ENCODE data around the gene CHIT1.
A peak's percentile ranks its signal among the peaks of the same experiment; 100 is the strongest.

Gene CHIT1

DNA sequence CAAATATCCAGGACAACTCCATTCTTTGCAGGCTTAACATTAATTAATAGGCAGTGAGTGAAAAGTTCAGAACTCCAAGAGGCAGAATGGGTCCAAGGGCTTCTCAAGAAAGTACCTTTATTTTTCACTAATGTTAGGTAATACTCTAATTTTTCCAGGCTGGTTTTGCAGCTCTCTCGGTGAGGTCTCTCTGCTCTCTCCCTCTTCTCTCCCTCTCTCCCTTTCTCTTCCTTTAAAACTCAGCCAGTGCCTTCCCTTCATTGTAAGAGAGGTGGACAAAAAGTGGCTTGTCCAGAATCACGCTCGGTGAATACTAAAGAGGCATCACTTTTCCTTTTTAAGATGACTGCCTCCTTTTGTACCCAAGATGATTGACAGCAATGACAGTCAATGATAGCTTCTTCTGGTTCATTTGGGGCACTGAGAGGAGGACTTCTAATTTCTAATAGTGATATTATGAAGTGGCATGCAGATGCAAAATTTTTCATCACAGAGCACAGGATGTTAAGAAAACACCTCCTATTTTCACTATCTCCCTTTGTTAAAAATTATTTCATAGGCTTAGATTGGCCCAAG, 41.7 kb downstream of the CHIT1 start:
- DNase-seq (ENCODE audit: low read depth) = no peak

DNA sequence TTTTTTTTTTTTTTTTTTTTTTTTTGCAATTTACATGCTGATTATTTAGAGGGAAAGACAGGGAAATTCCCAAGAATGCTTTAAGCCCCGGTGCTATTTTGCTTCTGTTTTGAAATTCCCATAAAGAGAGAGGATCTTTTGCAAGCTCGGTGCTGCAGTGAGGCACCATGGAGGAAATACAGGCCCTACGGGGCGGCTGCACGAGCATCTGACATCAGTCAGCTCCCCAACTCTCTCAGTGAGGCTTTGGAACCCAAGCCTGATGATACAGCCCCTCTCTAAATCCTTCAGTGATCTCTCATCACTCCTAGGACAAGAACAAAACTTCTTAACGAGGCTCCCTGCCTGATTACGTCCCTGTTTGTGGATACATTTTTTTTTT, 42.2 kb downstream of the CHIT1 start:
- DNase-seq (ENCODE audit: low read depth) = no peak

DNA sequence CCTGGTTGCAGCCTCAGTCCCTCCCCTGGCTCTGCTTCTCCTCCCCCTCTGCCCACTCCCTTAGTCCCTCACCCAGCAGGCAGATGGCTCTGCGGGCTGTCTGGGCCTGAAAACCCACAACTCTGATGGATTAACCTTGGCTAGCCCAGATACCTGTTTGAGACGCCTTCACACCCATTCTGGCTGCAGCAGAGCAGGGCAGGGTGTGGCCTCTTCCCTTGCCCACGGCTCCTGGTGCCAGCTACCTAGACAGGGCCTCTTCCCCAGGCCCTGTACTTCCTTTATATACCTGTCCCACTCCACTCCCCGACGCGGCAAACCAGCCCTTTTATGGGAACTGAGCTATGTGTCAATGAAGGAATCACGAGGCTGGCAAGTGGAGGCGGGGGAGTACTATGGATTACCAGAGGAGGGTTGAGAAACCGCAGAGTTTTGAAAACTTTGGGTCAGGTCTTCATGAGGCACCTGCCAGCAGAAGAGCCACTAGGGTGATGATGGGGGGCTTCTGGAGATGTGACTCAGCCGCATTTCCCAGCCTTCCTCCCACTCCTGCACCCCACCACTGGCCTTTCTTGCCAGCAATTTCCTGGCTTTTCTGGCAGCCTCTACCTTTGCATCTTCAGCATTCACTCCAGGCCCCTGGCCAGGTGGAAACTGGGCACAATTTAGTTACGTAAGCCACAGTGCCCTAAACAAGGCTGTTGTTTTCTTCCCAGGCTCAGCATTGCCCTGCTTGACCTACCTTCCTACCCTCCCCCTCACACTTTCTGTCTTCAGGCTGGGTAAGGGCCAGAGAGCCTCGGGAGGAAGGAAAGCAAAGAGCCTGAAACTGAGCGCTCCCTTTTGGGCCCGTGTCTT, 42.8 kb downstream of the CHIT1 start, which contains the start of gene CHI3L1:
Gene CHI3L1 (minus strand): TSS at position 259 of the 858 bp plus-strand sequence. CDS start 81 bp downstream, at position 178.
- DNase-seq (ENCODE audit: low read depth) = no peak

DNA sequence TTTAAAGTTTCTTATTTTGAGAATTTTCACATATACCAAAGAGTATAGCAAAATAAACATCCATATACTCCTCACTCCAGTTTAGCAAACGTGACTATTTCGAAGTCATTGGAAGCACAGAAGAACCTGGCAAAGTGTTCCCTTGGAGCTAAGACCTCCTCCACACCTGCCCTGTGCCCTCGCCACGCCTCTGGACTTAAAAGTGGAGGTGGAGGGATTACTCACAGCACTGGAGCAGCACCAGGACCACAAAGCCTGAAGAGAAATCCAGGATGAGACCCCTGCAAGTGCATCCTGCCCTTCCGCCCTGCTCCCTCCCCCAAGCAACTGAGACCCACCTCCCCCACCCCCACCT, 43.4 kb downstream of the CHIT1 start:
- no peak for DNase-seq (ENCODE audit: low read depth)

DNA sequence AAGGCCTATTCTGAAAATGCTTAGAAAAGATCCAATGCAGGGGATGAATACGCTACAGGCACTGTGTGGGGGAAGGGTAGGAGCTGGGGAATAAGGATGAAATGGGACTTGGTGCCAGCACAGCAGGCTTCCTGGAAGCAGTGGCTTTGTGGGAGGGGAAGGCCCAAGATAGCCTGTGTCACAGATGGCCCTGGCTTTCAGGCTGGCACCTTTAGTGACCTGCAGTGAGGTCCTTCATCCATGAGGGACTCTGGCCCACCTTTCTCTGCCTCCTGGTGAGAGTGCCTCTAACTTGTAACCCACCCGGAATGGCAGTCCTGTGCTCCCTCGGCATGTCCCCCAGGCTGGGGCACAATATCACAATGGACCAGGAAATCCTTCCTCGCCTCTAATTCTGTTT, 43.9 kb downstream of the CHIT1 start:
- DNase-seq (ENCODE audit: low read depth) = no peak

DNA sequence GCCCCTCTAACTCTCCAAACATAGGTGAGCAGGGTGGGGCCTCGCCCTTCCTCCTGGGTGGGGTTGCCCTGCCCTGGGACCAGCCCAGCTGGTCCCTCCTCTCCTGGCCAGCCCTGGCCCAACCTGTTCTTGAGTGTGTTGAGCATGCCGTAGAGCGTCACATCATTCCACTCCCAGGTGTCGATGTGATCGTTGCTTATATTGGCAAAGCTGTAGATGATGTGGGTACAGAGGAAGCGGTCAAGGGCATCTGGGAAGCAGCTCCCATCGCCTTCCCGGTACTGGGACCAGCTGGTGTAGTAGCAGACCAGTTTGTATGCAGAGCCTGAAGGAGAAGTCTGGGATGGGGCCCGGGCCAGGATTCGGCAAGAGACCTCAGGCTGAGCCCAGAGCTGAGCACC, 44.4 kb downstream of the CHIT1 start:
- DNase-seq (ENCODE audit: low read depth) = no peak

DNA sequence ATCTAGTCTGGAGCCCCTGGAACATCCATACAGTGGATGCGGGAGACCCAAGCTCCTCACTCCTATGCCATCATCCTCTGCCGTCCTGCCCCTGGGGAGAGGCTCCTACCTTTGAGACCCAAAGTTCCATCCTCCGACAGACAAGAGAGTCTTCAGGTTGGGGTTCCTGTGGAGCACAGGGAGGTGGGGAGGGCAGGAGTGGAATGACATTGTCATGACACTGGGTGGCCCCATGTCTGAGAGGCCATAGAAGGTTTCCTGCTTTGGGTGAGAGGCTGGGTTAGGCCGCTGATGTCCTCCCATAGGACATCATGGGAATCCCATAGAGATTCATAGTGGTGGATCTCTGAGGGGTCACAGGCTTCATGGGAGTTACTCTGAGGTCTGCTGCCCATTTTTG, 45.0 kb downstream of the CHIT1 start:
- DNase-seq (ENCODE audit: low read depth) = no peak

DNA sequence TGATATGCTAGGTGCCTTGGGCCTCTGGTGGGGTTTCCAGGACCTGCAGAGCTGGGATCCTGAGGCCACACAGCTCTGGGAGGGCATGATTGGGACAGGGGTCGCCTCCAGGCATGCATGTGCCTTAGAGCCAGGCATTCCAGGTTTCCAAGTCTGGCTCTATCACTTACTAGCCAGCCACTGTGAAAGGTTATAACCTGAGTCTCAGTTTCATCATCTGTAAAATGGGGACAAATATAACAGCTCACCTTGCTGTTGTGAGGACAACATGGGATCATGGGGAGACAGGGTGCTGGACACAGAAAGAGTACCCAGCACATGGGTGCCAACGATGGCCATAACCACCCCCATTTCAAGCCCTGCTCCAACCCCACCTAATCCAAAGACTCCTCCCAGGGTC, 45.6 kb downstream of the CHIT1 start:
- no peak for DNase-seq (ENCODE audit: low read depth)

DNA sequence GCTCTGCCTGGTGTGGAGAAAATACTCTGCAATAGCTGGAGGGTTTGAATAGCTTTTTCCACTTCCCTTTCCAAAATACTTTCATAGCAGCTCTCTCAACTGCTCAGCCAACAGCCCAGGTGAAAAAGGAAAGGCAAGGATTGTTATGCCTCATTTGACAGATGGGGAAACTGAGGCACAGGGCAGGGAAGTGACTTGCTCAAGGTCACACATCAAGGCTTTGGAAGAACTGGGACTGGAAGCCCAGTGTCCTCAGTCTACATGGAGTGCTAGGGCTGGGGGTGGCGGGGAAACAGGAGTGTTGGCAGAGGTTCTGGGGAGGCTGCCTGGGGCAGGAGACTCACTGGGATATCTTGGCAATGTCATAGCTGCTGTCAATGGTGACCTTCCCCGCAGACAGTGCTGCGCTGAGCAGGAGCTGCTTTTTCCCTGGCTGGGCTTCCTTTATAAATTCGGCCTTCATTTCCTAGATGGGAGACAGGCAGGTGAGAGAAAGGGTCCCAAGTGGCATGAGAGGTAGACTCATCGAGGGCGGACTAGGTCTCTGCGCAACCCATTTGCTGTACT, 47.0 kb downstream of the CHIT1 start:
- no peak for DNase-seq (ENCODE audit: low read depth)

DNA sequence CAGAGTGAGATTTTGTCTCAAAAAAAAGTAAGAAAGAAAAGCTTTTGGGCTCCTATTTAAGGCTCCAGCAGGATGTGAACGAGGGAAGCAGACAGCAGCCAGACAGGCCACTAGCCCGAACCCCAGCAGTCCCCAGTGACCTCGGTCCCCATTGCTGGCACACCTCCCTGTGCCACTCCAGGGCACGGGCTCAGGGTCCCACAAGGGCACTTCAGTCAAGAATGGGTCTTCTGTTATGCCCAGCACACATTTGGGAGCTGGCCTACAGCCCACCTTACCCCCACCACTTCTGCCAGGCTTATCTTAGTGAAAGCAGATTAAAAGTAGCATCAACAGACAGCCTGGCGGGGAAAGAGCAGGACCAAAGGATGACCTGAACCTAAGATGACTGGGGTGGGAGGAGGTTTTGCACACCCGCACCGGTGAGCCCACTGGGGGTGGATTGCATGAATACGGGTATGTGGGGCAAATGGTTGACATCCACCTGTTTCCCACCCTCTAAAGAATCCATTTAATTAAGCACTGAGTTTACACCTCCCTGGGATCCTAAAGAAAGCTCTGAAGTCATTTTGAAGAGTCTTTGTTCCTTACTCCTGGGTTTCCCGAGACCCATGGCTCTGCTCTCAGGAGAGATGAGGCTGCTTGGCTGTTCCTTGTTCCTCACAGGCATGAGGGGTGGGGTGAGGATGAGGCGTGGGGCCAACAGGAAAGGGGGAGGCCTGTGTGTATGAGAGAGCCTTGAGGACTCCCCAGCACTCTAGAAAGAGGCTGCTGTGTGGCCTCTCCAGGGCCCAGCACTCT, 47.7 kb downstream of the CHIT1 start:
- DNase-seq (ENCODE audit: low read depth) = no peak

DNA sequence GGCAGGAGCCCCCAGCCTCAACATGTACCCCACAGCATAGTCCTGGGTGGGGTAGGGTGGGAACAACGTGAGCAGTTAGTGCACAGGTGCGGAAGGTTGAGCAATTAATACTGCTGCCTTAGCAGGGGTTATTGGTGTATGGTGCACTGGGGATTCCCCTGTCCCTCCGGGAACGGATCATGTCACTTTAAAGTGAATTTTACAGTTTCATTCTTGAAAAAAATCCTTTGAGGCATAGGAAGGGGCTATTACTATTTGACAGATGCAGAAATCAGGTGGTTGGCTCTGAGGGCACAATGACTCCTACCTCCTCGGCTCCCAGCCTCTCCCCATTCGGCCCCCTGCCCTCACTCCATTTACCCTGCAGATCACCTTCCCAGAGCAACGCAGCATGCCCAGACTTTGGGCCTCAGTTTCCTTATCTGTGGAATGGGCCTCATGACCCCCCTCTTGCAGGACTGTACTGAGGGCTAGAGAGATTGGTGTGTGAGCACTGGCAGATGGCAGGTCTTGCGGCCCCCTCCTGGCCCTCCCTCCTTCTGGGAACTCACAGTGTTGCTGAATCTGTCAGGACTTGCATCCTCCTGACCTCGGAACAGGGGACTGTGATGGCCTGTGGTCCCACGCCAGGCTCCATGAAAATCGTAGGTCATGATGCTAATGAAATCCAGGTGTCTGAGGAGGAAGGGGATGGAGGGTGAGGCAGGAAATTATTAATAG, 48.7 kb downstream of the CHIT1 start:
- no peak for DNase-seq (ENCODE audit: low read depth)

DNA sequence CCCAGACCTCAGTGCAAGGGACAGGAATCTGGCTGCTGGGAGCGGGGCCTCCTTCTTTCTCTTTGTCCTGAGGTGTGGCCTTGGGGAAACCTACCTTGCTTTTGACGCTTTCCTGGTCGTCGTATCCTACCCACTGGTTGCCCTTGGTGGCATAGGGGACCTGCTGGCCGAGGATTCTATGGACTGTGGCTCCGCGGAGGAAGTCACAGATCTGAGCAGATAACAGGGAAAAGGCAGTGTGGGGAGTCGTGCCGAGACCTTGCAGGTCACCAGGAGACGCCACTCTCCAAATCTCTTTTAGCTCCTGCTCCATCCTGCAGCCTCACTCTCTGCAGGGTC, 49.8 kb downstream of the CHIT1 start:
- DNase-seq (ENCODE audit: low read depth) = no peak

DNA sequence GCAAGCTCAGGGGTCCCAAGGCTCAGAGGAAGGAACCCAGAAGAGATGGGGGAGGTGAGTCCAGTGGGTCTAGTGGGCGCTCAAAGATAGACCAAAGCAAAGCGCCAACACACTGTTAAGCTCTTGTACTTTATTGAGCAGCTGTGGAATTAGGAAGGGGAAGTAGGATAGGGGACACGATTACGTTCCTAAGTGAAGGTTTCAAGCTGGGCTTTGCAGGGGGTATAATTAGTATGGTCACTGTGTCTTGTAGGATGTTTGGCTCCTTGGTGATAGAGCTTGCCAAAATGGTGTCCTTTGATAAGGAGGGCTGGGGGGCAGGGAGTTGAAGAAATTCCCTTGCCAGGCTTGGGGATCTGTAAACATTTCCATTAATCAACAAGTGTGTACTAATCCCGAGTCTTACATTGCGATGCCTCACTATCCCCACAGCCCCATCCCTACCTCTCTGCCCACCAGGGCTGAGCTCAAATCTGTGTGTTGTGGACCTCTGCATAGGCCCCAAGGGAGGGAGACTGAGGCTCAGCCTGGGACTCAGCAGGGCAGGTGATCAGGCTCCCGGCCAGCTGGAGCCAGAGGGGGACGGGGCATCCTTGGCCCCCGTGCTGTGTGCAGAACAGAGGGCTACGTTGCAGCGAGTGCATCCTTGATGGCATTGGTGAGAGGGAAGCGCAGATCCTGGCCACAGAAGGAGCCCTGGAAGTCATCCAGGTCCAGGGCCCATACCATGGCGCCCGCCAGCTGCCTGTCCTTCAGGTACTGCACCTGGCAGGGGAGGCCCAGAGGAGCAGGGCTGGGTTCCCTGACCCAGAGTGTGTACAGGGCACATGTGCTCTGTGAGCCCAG, 50.4 kb downstream of the CHIT1 start:
- no peak for DNase-seq (ENCODE audit: low read depth)

DNA sequence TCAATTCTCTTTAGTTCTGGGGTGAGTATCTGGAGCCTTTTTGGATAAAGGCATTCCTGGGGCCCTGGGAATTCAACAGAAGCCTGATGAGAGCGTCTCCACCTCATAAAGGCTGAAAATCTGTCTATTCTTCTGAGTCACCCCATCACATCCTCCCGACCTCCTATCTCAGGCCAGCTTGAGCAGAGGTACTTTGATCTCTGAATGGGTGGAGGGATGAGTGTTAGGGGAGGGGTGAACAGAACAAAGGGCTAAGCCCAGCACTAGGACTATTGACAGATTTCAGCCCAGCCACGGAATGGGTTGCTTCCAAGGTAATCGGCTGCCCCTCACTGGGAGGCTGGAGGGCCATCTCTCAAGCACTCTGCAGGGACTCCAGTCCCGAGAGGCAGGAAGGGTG, 51.4 kb downstream of the CHIT1 start:
- peak; percentile 61 for DNase-seq (ENCODE audit: low read depth)

DNA sequence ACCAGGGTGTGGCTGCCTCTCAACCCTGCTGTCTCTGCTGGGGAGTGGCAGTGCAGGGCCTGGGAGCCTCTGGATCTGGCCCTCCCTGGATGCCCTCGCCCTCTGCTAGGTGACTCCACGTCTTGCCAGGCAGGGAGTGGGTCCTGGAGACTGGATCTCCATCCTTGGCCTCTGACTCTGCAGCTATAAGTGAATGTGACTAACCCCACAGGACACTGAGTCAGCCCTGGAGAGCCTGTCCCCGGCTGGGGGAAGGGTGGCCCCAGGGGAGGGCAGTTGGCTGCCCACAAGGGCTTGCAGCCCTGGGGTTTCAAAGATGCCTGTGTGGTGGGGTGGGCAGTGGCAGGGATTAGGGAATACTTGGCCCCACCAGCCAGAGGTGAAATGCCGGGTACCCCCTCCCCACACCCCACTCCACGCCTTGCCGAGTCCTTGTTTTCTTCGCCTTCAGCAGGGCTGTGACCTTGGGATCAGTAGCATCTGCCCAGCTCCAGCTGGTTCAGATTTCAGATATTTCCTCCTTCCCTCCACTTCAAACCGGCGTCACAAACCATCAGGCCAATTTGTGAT, 51.9 kb downstream of the CHIT1 start:
- peak; percentile 85 for DNase-seq (ENCODE audit: low read depth)

DNA sequence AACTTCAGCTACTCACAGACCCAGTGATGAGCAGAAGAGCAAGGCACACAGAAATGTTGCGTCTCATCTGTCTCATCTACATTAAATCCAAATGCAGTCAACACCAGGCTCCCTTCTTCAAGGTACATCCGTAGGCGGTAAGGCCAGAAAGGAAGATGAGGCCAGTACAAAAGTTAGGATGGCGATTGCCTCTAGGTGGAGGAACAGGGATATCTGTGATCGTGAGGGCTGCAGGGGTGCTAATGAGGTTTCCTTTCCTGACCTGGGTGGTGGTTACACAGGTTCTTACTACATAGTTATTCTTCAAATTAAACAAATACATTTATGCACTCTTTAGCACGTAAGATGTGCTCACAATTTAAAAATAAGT, 52.5 kb downstream of the CHIT1 start:
- no peak for DNase-seq (ENCODE audit: low read depth)

DNA sequence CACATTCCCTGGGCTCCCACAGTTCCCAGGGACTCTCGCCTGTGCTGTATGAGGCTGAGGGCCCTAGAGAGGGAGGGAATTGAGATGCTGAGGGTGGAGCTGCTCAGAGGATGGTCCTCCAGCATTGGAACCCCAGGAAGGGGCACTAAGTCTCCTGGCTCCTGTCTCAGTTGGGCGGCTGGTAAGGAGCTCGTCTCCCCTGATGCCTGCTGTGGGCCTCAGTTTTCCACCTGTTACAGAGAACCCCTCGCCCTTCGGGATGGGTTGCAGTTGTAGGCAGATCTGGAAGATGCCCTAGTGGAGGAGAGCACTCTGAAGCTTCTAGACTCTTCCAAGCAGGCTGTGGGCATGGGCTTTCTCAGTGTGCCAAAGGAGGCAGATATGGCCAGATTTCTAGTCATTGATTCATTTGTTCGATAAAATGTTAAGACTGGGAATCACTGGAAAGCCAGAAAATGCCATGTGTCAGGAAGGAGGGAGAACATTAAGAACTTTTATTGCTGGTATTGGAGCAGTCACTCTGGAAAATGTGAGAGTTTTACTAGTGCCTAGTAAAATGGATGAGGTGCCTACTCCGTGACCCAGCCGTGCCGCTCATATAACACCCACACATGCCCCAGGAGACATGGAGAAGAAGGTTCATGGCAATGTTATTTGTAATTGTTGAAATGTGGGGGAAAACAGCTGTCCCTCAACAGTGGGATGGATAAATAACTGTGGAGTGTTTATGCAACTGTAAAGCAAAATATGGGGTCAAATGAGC, 53.0 kb downstream of the CHIT1 start:
- DNase-seq (ENCODE audit: low read depth) = no peak

DNA sequence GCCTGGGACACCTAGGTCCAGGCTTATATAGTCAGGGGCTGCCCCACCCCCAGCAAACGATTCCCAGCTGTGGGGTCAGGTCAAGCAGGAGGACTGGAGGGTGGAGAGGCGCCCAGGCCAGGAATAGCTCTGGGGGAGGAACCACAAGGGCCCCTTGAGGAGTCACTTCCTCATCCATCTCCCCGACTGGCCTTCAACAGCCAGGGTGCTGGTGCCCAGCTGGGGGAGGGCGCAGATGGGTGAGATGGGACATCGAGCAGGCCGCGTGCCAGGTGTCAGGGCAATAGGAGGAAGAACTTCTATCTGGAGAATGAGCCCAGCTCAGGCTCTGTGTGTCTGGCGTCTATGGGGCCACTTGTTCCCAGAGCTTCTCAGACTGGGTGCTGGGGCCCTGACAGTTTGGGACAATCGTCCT, 53.6 kb downstream of the CHIT1 start:
- DNase-seq (ENCODE audit: low read depth) = no peak

DNA sequence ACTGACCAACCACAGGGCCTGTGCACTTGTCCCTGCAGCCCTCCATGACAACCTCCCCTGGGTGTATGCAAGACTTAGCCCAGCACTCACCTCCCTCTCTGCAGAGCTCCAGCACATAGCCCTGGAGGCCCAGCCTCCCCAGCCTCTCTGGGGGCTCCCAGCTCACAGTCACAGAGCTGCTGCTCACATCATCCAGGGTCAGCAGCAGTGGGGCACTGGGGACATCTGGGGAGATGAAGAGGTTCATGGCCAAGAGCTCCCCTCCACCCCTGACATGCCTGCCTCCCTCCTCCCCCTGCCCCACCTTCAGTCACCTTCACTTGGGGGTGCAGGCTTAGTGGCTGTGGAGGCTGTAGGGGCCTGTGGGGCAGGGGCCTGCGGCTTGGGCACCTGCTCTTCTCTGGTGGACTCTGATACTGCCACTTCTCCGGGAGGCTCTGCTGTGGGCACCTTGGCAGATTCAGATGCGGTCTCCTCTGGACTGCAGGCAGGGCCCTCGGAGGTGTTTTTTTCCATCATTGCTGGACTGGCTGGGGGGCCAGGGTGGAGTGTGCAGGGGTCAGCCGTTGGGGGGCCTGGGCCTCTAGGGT, 54.1 kb downstream of the CHIT1 start, which contains the start of gene MYBPH:
Gene MYBPH (minus strand): TSS at position 590 of the 590 bp plus-strand sequence. CDS start 71 bp downstream, at position 519.
- no peak for DNase-seq (ENCODE audit: low read depth)
